Measurements from ENCODE around the gene LIFR. TPM values are rescaled to one million over a fixed set of nuclear protein-coding genes. Genes with fewer than 3 reads are reported as not detected.

LIFR gene
- total and polyA plus RNA-seq, 2 of the 4 experiments (the other 2 are of a cell fraction): 1.9 to 10.4 TPM

GRCh38 chr5:38451074-38451725 is 105.2 kb downstream of the LIFR start:
- 0 out of 2 replicates have a peak, but pooled peaks cover 9% of the 10 kb centered on the region for H3K27me3 ChIP-seq (ENCODE audit: control insufficient read depth, insufficient read depth, low read length)
- intact Hi-C loops (cut with micrococcal nuclease): no loop called here
- BruUV-seq (replicated peaks): no TSS peak
- H3K4me2 ChIP-seq (ENCODE audit: low read depth, low read length): no peak overlapping the region
- H3K23ac ChIP-seq (ENCODE audit: low read depth, low read length): no peak overlapping the region
- 0 out of 2 replicates have a peak, but pooled peaks cover 4% of the 10 kb centered on the region for H3K9me1 ChIP-seq (ENCODE audit: insufficient read depth, low read length)
- dilution Hi-C loops (cut with HindIII; ENCODE audit: low sequenced_read_pairs, unreplicated experiment): no loop called here
- no peaks in the 10 kb centered on the region for H3K36me3 ChIP-seq (ENCODE audit: control insufficient read depth, insufficient read depth, low read length)
- no peaks in the 10 kb centered on the region for H3K9me3 ChIP-seq (ENCODE audit: control insufficient read depth, insufficient read depth, low read length)
- POLR2A ChIA-PET (ENCODE audit: unreplicated experiment): no interaction called here
- no peak for ATAC-seq (ENCODE audit: low read depth)
- CTCF ChIA-PET: no interaction called here
- H2BK15ac ChIP-seq (ENCODE audit: low read depth, low read length): no peak overlapping the region
- peak; percentile 27 for DNase-seq
- no peaks in the 10 kb centered on the region for H3K4me1 ChIP-seq (ENCODE audit: control insufficient read depth, insufficient read depth, low read length)
- H3K14ac ChIP-seq (replicated peaks; ENCODE audit: low read depth, low read length): no peak overlapping the region
- H4K5ac ChIP-seq (ENCODE audit: low read depth, low read length): no peak overlapping the region
- in situ Hi-C loops (cut with MboI; ENCODE audit: low sequenced_read_pairs): no loop called here
- H2AFZ ChIP-seq (replicated peaks; ENCODE audit: low read length, poor library complexity): no peak overlapping the region
- H2BK120ac ChIP-seq (ENCODE audit: low read depth, low read length): no peak overlapping the region
- no peak overlapping the region for H4K91ac ChIP-seq (ENCODE audit: insufficient read depth, low read depth, low read length)
- H3K4ac ChIP-seq (ENCODE audit: low read depth, low read length): no peak overlapping the region
- no peaks in the 10 kb centered on the region for H3K79me1 ChIP-seq (ENCODE audit: low read depth in 1 of 2, low read length in 2 of 2)
- H4K20me1 ChIP-seq (ENCODE audit: insufficient read depth, low read length): no peaks in the 10 kb centered on the region
- no peak overlapping the region for H2BK20ac ChIP-seq (ENCODE audit: low read depth, low read length)
- no peak overlapping the region for H3K56ac ChIP-seq (ENCODE audit: extremely low read depth, insufficient read depth, low read length)
- H3K9ac ChIP-seq (ENCODE audit: low read depth, low read length): no peak overlapping the region
- H4K8ac ChIP-seq (ENCODE audit: low read depth in 2 of 2, low read length in 2 of 2): no peak overlapping the region
- no peak overlapping the region for H2AK9ac ChIP-seq (replicated peaks; ENCODE audit: low read depth, low read length, poor library complexity)
- H3K27ac ChIP-seq (ENCODE audit: insufficient read depth, low read length): no peak overlapping the region
- H2BK5ac ChIP-seq (ENCODE audit: low read depth, low read length, poor library complexity, severe bottlenecking): no peak overlapping the region
- no peak overlapping the region for H3K18ac ChIP-seq (ENCODE audit: low read depth, low read length)
- no peak for TF ChIP-seq CTCF (conservative IDR thresholded peaks at IDR 0.05; ENCODE audit: low read depth, low read length)
- no peak for TF ChIP-seq NFE2L2 (IDR thresholded peaks at IDR 0.05; ENCODE audit: low read depth, low read length)
- TF ChIP-seq BHLHE40 (IDR thresholded peaks at IDR 0.05; ENCODE audit: low read depth, low read length): no peak
- no peak for TF ChIP-seq CEBPB (IDR thresholded peaks at IDR 0.05; ENCODE audit: low read depth, low read length)
- no peak for TF ChIP-seq RFX5 (IDR thresholded peaks at IDR 0.05; ENCODE audit: low read depth, low read length)
- TF ChIP-seq ELK1 (IDR thresholded peaks at IDR 0.05; ENCODE audit: borderline replicate concordance, low read depth, low read length): no peak
- no peak for TF ChIP-seq FOS (IDR thresholded peaks at IDR 0.05; ENCODE audit: low read depth, low read length)
- TF ChIP-seq MAFK (IDR thresholded peaks at IDR 0.05; ENCODE audit: low read depth, low read length): no peak
- no peak for TF ChIP-seq MXI1 (IDR thresholded peaks at IDR 0.05; ENCODE audit: borderline replicate concordance, low read depth, low read length)
- TF ChIP-seq RAD21 (IDR thresholded peaks at IDR 0.05; ENCODE audit: low read length): no peak
- TF ChIP-seq POLR2A (IDR thresholded peaks at IDR 0.05; ENCODE audit: low read depth, low read length): no peak
- no peak for TF ChIP-seq RCOR1 (IDR thresholded peaks at IDR 0.05; ENCODE audit: insufficient replicate concordance, low read length)
- TF ChIP-seq CHD1 (IDR thresholded peaks at IDR 0.05; ENCODE audit: low read depth, low read length): no peak
- TF ChIP-seq, protein P1, sequence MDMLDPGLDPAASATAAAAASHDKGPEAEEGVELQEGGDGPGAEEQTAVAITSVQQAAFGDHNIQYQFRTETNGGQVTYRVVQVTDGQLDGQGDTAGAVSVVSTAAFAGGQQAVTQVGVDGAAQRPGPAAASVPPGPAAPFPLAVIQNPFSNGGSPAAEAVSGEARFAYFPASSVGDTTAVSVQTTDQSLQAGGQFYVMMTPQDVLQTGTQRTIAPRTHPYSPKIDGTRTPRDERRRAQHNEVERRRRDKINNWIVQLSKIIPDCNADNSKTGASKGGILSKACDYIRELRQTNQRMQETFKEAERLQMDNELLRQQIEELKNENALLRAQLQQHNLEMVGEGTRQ (IDR thresholded peaks at IDR 0.05; ENCODE audit: low read depth, low read length): no peak
- no peak for TF ChIP-seq MAZ (IDR thresholded peaks at IDR 0.05; ENCODE audit: borderline replicate concordance, low read depth, low read length)
- TF ChIP-seq SMC3 (IDR thresholded peaks at IDR 0.05; ENCODE audit: low read depth, low read length): no peak
- H3K4me3 ChIP-seq (ENCODE audit: insufficient read depth, low read depth, low read length): no peak overlapping the region
- 100% methylated on average over 2 of the region's 9 CpGs; no CpG with 5 or more reads in 1 of the 2 experiments for WGBS, 2 experiments (ENCODE audit: extremely low coverage in 2 of 2, insufficient read length in 1 of 2)
- H2AK5ac ChIP-seq (ENCODE audit: low read depth, low read length): no peak overlapping the region
